ENCODE results near the gene PRKAG1. TPM values are rescaled to one million over a fixed set of nuclear protein-coding genes. Genes with fewer than 3 reads are reported as not detected.

Gene PRKAG1
- total and polyA plus RNA-seq, 11 donors: 72.0 to 107 (median 97.9) TPM

DNA sequence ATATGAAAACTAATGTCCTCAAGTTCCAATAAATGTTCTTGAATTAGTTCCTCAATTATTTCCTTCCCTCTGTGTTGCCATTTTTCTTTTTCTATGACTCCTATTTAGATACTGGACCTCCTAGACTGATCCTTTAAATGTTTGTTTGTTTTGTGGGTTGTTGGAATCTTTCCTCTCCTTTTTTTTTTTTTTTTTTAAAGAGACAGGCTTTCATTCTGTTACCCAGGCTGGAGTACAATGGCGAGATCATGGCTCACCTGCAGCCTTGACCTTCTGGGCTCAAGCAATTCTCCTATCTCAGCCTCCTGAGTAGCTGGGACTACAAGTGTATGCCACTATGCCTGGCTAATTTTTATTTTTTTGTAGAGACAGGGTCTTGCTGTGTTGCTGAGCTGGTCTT is 9.6 kb downstream of the PRKAG1 start:
- H3K27ac ChIP-seq: no peak overlapping the region
- peaks cover 0 to 86% (median 73%) of the 10 kb centered on the region in 9 donors for H3K36me3 ChIP-seq
- DNase-seq (no peak), ATAC-seq (no peak)
- H3K27me3 ChIP-seq: peaks cover 0 to 4% (median 0%) of the 10 kb centered on the region in 9 donors
- TF ChIP-seq POLR2A (IDR thresholded peaks at IDR 0.05): no peak
- no peak for TF ChIP-seq CTCF (IDR thresholded peaks at IDR 0.05)
- WGBS, 4 donors: 93 to 98% (median 97%) methylated on average over 1 of the region's 1 CpG
- intact Hi-C loops (cut with DNase I): no loop called here
- no peak overlapping the region for H3K4me3 ChIP-seq
- peaks cover 0 to 9% (median 0%) of the 10 kb centered on the region in 12 donors for H3K4me1 ChIP-seq
- no peaks in the 10 kb centered on the region for H3K9me3 ChIP-seq

DNA sequence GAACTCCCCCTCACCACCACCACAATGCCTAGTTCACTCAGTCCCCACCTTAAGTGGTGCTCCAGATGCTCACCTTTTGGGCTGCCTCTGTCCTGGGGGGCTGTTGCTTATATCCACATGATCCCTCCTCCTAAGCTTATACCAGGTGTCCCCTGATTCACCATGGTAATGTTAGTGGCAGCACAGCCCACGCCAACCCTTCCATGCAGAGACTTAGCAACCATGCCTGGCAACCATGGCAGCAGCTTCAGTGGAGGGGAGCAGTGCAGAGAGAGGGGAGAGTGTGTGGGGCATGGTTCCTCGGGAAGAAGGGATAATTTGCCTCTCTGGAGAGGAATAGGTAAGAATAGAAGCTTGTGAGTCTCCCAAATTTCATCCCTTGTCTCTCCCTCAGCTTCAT is 18.2 kb downstream of the PRKAG1 start:
- ATAC-seq: no peak
- Histone ChIP-seq H3K9me3 (no peaks in the 10 kb centered on the region), H3K27ac (peak overlapping the region in 4 of 12 donors; percentile 3 to 68 (median 50)), H3K4me3 (peak overlapping the region in 1 of 12 donors; percentile 43), H3K4me1 (peaks cover 4 to 49% (median 36%) of the 10 kb centered on the region in 12 donors), H3K36me3 (peaks cover 0 to 49% (median 43%) of the 10 kb centered on the region in 9 donors), H3K27me3 (peaks cover 0 to 43% (median 6%) of the 10 kb centered on the region in 9 donors)
- intact Hi-C loops (cut with DNase I): no loop called here
- TF ChIP-seq POLR2A (IDR thresholded peaks at IDR 0.05): no peak
- TF ChIP-seq CTCF (IDR thresholded peaks at IDR 0.05): no peak
- DNase-seq: peak in 1 of 5 donors; percentile 10
- WGBS, 4 donors: 85 to 93% (median 88%) methylated on average over 2 of the region's 2 CpGs

- H3K4me1 ChIP-seq: peaks cover 4 to 55% (median 39%) of the 10 kb centered on the region in 12 donors
- peak within 1 kb of the TSS in 8 of 12 donors; percentile 3 to 68 (median 40) for H3K27ac ChIP-seq
- WGBS, 4 donors: 2 to 7% (median 3%) methylated on average over 8 to 30 of the region's 30 CpGs
- H3K36me3 ChIP-seq: peaks cover 0 to 43% (median 36%) of the 10 kb centered on the region in 9 donors
- H3K27me3 ChIP-seq: peaks cover 3 to 48% (median 6%) of the 10 kb centered on the region in 9 donors
- DNase-seq: peak in 2 of 5 donors; percentile 68 to 71
- H3K4me3 ChIP-seq: peak within 1 kb of the TSS; percentile 15 to 66 (median 47)
- intact Hi-C loops (cut with DNase I): loop anchor here in 4 of 10 donors (5.0 kb wide), 2 partner anchors 57 to 147 kb away; partner anchors contain the start of gene DDX23 (in 3 of the 4)
- ATAC-seq: peak; percentile 57 to 73 (median 64)
- H3K9me3 ChIP-seq: no peaks in the 10 kb centered on the region
- TF ChIP-seq POLR2A (IDR thresholded peaks at IDR 0.05) (no peak), CTCF (IDR thresholded peaks at IDR 0.05) (no peak)
Measured at GRCh38 chr12:48999371-49000131, 19.0 kb downstream of the PRKAG1 start, which contains the start of gene DDN. Gene DDN, minus strand, starts transcription at chr12:48999375. Its CDS starts 88 bp downstream, at chr12:48999287.

Data from heart left ventricle (tissue), 16 donors.